GM18520 (cell line): ENCODE results near the gene RNF121.

Experiments
- ATAC-seq: cut with Tn5 transposase; IDR thresholded peaks from one replicate; pipeline ENCODE4 v1.9.1; 2021; ENCODE audit not compliant: unreplicated experiment

Gene RNF121

DNA sequence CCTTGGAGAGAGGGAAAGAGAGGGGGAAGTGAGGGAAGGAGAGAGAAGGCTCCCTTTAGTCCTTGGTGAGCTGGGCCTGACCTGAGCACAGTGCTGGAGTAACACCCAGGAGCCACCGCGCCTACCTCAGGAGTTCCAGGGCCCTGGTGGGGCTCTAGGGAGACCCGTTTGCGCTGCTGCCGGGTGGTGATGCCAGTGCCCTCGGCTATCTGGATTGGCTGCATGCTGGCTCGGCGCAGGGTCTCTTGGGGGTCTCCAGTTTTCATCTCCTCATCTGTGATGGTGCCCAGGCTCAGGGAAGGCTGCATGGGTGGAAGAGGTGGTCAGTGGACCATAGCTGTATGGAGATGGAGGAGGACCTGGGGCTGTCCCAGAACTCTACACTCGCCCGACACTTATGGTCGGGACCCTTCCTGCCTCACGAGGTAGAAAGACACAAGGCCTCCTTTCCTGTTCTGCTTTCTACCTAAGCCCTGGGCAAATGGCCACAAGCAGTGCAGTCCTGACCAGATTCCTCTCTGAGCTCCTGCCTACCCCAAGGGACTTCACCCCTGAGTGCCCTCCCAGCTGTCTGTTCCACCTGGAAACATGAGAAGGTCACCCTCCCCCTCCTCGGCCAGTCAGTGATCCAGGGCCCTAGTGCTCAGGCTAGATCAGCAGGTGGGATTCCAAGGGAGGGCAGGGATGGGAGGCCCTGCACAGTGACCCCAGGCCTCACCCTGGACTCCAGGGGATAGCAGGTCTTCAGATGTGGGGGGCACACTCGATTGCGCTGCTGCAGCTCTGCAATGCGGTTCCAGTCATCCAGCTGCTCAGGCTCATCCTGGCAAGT lies 75.9 kb downstream of the RNF121 start:
- no peak for ATAC-seq

DNA sequence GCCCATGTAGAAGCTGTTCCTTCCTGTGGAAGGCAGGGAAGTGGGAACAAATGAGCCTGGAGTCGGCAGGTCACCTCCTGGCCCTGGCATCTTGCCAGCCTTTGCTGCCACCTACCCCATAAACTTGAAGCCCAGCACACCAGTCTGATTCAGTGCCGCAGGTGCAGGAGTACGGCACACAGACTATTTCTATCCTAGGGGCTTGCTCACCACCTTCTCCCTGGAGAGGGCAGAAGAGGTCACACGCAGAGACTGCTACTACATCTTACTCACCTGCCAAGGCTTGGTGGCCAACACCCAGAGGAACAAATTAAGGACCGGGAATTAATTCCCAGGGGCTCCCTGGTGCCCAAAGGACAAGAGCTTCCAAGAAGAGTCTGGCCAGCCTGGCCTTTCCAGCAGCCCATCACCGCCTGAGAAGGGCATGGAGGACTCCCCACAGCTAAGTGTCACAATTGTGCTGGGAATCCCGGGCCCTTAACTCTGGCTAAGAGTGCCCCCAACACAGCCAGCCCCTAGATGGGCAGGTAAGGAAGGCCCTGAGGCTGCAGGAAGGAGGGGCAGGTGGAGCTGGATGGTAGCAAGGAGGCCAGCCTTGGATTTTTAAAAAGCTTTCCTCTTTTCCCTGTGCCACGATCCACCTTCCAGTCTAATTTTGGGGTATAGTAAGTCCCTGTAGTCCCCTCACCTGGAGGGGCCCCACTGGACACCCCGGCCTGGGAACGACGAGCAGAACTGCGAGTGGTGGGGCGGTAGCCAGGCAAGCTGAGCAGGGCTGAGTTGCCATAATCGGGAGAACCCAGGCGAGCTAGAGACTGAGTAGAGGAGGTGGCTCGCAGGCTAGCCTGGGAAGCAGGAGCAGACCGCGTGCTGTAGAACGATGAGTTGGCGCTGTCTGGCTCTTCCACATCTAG lies 76.8 kb downstream of the RNF121 start:
- ATAC-seq: no peak

DNA sequence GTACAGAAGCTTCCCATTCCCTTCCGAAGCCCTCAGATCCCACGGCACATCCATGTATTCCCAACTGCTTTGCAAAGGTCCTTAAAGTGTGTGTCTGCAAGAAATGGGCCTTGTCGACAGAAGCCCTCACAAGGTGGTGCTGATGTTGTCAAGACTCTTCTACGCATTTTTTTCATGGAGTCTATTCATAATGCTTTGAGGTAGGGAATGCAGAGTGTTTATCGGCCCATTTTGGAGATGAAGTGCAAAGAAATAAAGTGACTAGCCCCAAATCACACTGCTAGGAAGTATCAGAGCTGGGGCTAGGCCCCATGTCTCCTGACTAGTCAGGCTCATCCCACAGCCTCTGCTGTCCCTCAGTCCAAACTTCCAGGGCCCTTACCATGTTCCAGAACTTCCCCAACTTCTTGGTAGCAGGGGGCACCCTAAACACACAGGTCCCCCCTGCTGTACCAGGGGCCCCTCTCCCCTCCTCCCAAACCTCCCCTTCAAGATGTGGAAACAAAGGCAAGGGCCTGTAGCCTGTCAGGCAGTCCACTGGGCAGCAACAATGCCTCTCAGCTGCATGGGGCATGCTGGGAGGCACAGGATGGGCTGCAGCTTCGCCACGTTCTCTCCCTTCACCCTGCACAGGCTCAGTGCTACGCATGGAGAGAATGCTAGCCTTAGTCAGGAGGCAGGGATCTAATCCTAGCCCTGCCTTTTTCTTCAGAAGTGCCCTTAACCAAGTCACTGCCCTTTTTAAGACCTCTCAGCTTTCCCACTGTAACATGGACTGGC lies 77.7 kb downstream of the RNF121 start:
- ATAC-seq: no peak

DNA sequence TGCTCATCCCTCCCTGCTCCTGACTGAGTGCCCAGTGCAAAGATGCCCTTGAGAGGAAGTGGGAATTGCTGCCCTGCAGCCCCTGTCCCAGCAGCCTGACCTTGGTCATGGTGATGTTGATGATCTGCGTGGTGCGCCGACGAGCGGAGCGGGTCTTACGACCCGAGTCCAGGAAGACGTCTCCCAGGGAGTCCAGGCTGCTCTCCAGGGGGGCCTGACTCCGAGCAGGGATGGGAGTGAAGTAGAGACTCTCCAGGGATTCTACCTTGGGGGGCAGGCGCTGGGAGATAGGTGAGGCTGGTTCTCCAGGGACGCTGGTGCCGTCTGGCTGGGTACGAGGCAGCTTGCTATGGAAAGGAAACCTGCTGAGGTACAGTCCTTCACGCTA lies 78.2 kb downstream of the RNF121 start:
- ATAC-seq: no peak

DNA sequence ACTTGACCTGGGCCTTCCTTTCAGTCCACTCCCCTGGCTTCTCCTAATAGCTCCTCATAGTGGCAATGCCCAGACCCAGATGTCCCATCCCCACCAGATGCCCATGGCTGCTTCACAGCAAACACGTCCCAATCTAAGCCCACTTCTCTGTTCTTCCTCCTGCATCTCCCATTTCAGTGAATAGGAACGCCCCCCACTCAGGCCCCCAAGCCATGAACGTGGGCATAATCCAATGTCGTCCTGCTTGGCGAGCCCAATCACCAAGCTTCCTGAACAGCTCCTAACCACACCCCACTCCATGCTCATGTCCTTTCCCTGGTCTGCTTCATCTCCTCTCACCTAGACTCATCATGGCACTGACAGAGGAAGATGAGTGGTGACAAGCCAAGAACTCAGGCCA lies 78.7 kb downstream of the RNF121 start:
- no peak for ATAC-seq

DNA sequence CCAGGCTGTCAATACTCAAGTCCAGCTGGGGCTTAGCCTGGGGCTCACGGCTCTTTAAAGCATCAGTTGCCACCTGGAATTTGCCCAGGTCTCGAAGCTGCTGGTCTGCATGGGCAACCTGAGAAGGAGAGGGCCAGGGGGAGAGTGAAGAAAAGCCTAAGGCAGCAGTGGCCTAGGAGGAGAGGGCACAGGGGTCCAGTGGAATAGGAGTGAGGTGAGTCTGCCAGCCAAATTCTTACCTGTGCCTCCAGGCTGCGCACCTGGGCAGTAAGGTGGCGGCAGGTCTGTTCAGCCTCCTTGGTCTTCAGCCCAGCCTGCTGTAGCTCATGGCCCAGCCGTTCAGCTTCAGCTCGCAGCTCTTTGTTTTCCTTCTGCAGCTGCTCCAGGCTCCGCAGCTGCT lies 79.9 kb downstream of the RNF121 start:
- ATAC-seq: no peak

DNA sequence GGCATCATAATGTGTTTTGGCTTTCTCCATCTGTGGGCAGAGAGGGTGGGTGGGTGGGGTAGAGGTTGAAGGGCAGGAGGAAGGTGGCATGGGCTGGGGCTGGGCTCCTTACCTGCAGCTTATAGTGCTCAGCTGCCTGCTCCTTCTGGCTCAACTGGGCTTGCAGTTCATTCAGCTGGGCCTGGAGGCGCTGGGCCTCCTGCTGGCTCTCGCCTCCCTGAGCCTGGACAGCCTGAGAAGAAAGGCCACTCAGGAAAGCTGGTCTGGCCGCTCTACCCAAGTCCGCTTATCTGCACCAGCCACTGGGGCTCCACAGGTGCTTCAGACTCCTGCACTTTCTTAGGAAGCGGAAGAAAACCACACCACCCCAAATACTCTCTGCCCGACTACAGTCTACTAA lies 80.3 kb downstream of the RNF121 start:
- ATAC-seq: no peak

DNA sequence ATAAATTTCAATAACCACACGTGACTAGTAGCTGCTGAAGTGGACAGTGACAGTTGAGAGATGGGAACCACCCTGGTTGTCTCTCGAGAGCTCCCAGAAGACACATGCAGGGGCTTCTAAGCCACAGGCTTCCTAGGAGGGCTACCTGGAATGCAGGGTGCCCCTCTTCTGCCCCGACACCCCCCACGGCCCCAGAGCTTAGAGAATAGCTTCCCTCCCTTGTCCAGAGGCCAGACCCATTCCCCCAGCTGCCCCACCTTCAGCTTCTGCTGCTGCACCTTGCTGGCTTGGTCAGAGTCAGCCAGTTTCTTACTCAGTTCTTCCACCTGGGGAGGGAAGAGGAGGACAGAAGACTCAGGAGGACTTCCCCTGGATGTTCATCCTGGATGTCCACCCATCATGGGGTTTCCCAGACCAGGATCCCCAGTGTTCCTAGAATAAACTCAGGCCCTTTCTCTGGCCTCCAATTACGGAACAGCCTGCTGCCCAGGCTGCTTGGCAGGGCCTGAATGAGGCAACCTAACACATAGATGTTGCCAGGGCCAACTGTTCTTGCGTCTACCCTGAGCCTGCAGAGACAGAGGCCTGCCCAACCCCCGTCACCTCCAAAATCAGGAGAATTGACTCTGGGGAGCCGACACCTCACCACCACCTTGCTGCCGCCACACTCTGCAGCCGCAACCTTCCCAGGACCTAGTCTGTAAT lies 81.8 kb downstream of the RNF121 start:
- ATAC-seq: no peak

DNA sequence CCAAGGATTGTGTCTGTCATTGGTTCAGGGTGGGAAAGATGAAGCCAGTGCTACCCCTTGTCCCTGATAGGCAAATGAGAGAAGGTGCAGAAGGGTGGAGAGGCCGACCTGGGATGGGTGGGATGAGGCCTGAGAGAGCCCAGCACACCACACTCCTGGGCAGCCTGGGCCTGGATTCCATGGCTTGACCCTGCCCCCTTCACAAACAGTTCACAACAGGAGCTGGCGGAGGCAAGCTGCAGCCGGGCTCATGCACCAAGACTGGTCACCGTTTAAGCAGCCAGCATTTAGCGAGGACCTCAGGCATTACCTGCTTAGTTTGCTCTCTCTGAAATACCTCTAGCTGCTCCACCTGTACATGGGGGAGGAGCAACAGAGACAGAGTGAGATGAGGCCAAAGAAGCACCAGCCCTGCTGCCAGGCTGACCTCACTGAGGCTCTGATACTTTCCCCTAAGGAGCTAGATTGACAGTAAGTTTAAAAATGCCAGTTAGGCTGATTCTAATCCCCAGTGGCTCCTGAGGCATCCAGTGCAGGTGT lies 83.3 kb downstream of the RNF121 start:
- no peak for ATAC-seq

DNA sequence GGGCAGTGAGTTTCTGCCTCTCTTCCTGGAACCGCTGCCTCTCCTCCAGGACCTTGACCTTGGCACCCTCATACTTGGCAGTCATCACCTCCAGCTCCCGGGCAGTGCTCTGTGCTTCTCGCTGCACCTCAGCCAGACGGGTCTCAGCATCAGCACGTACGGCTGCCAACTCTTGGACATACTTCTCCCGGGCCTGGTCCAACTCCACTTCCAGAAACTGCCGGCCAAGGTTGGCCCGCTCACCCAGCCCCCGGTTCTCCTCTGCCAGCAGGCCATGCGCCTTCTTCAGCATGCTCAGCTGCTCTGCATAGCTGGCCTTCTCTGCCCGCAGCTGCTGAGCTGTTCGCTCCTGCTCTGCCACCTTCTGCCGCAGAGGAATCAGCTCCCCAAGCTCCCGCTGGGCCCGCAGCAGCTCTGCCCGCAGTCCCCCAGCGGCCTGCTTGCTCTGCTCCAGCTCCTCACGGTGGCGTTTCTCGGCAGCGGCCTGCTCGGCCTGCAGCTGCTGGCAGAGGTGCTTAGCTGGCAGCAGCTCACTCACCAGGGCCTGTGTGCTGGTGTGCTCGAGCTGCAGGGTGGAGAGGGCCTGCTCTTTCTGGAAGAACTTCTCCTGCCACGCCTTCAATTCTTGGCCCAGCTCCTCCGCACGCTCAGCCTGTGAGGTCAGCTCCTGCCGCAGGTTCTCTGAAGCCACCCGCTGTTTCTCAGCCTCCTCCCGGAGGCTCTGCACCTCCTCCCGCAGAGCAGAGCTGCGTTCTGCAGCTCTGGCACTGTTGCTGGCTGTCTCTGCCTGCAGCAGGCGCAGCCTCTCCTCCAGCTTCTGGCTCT lies 84.3 kb downstream of the RNF121 start:
- no peak for ATAC-seq

DNA sequence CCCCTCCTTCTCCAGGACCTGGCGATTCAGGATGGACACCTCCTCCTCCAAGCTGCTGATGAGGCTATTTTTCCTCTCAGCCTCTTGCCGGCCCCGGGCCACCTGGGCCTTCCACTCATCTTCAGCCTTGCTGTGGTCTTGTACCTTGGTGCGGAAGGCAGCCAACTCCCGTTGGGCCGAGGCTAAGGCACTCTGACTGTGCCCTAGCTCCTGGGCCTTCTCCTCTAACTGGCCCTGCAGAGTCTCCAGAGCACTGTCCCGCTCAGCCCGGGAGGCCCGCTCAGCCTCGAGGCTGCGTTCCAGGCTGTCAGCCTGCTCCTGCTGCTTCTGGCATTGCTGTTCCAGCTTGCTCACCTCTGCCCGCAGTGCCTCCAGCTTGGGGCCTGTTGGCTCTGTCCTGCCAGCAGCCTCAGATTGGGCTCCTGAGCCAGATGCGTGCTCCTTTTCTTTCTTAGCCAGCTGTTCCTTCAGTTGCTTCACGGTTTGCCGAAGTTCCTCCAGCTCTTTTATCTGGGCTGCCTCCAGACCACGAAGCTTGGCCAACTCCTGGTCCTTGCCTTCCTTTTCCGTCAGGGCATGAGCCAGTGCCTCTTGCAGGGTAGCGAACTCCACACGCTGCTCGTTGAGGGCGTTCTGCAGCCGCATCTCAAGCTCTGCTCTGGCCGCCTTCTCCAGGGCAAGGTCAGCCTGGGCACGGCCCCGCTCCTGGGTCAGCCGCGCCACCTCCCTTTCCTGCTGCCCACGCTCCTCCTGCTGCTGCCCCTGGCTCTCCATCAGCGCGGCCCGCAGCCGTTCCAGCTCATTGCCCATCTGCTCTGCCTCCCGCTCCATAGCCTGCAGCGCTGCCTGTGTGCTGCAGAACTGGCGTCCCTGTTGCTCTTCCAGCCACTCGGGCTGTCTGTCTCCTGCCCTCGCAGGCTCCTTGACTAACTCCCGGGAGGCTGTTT lies 85.2 kb downstream of the RNF121 start:
- ATAC-seq: no peak

DNA sequence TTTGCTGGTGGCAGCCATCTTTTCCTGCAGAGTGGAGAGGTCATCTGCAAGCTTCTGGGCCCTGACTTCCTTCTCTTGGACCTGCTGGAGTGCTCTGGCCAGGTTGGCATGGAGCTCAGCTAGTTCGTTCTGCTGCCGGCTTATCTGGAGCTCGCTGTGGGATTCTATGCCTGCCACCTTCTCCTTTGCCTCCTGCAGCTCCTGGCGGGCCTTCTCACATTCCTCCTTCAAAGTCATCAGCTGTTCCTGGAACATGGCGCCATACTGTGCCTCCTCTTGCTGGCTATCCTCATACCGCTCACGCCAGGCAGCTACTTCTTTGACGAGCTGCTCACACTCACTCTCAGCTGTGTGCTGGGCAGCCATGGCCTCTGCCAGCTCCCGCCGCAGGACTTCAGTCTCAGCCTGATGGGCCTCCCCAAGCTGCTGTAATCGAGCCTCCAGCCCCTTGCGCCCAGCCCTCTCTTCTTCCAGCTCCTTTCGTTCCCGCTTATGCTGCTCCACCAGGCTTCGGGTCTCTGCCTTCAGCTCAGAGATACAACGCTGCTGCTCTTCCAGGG lies 86.0 kb downstream of the RNF121 start:
- no peak for ATAC-seq

DNA sequence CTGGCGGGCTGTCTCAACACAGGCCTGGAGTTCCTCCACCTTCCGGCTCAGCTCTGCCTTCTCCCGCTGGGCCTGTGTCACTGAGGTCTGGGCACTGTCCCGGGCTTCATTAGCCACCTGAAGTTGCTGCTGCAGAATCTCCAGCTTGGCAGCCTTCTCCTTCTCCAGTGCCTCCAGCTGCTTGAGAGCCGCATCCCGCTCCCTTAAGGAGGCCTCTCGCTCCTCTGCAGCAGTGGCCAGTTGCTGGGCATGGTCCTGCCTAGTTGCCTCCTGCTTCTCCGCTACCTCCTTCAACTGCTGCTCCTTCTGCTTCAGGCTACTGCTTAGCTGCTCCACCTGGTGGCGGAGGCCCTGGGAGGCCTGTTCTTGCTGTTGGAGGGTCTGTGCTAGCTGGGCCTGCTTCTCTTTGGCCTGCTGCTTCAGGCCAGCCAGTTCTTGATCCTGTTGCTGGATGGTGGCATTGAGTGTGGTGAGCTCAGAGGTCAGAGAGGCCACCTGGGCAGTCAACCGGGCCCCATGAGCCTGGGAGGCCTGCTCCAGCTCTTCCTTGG lies 86.7 kb downstream of the RNF121 start:
- no peak for ATAC-seq

DNA sequence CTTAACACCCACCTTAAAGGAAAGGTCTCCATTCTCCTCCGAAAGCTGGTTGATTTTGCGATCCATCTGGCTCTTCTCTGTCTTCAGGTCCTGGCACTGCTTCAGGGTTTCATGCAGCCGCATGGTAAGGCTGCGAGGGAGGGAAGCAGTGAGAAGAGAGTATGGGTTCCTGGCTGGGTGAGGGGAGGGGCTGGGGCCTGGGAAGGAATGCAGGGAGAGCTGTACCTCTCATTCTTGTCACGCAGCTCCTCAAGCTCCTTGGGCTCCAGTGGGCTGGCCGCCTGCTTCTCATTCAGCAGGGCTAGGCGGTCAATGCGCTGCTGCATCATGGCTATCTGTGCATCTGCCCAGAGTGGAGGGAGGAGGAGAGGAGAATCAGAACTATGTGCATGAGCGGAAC lies 89.3 kb downstream of the RNF121 start:
- ATAC-seq: no peak

DNA sequence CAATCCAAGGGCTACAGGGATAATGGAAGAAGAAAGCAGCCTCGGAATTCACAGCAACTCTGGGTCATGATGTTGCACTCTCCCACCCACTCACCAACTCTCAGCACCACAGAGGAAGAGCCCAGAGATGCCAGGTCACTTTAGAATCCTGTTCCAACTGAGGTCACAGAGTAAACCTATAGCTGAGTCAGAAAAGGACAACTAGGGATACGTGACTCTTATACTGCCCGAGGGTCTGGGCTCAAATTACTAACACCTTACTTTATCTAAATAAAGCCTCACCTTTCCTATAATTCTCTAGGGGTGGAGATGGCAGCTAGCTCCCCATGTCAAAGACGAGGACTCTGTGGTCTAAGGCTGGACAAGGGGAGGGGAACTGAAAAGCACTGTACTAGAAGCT lies 94.5 kb downstream of the RNF121 start:
- no peak for ATAC-seq

DNA sequence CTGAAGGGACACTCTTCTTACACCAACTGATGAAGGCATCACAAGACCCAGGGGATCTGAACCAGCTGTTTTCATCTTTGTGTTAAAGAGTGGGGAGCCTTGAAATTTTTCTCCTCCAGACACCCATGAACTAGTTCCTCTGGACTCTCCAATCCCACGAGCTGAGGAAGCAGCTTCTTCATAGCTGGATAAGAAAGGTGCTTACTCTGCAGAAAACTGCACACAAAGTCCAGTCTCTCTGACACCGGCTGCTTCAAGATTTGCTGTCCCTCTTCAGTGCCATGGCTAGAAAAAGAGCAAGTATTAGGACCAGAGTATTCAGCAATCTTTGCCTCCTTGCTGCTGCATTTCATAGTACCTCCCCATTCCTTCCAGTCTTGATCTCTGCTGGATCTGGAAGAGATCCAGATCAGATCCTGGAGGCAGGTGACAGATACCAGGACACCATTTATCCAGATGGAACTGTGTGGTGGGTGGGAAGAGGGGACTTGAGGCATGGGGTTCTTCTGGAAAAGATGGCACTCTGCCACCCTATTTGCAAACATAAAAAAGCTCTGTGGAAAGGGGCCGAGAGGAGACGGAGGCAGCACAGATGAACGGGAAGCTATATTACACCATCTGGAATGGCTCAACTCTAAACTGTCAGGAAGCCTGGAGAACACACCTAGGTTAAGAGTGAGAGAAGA lies 95.4 kb downstream of the RNF121 start:
- no peak for ATAC-seq

DNA sequence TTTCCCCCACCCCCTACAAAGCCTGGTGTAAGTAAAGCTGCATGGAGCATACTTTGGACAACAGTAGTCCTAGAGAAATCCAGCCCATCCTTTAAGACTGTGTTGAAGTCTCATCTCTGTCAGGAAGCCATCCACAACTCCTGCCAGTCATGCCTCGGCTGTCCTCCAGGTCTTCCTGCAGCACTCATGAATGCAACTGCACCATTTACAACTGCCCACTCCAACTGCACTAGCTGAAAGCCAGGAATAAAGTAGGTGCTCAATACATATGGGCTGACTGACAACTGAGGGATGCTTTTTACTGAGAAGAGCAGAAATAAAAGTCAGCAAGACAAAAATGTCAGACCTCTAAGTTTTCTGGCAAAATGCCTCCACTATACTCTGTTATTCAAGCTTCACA lies 97.2 kb downstream of the RNF121 start:
- no peak for ATAC-seq
